ENCODE measurements around the gene NACC2. TPM values are rescaled to one million over a fixed set of nuclear protein-coding genes. Genes with fewer than 3 reads are reported as not detected.

Gene NACC2
- total RNA-seq, 1 donor from 2014 or later, result 9.6 TPM

GRCh38 chr9:136118320-136119060 lies 23.4 kb upstream of the NACC2 start, which contains the start of gene TMEM250:
Gene TMEM250, minus strand, starts transcription at chr9:136118875. Its CDS starts 1,975 bp downstream, at chr9:136116900.
- Mint-ChIP-seq H3K36me3 (ENCODE audit: low read depth, unreplicated experiment) (no peaks in the 10 kb centered on the region), H3K9me3 (ENCODE audit: unreplicated experiment) (no peaks in the 10 kb centered on the region), H3K4me1 (ENCODE audit: unreplicated experiment) (no peaks in the 10 kb centered on the region), H3K4me3 (ENCODE audit: unreplicated experiment) (peak within 1 kb of the TSS; percentile 90), H3K27me3 (ENCODE audit: unreplicated experiment) (peaks cover 2% of the 10 kb centered on the region), H3K27ac (ENCODE audit: unreplicated experiment) (no peak within 1 kb of the TSS)
- TF ChIP-seq, protein P1, sequence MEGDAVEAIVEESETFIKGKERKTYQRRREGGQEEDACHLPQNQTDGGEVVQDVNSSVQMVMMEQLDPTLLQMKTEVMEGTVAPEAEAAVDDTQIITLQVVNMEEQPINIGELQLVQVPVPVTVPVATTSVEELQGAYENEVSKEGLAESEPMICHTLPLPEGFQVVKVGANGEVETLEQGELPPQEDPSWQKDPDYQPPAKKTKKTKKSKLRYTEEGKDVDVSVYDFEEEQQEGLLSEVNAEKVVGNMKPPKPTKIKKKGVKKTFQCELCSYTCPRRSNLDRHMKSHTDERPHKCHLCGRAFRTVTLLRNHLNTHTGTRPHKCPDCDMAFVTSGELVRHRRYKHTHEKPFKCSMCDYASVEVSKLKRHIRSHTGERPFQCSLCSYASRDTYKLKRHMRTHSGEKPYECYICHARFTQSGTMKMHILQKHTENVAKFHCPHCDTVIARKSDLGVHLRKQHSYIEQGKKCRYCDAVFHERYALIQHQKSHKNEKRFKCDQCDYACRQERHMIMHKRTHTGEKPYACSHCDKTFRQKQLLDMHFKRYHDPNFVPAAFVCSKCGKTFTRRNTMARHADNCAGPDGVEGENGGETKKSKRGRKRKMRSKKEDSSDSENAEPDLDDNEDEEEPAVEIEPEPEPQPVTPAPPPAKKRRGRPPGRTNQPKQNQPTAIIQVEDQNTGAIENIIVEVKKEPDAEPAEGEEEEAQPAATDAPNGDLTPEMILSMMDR (IDR thresholded peaks at IDR 0.05; ENCODE audit: unreplicated experiment), result peak; percentile 8
- DNase-seq (ENCODE audit: low spot score), result peak; percentile 97

GRCh38 chr9:136117916-136118319 lies 22.8 kb upstream of the NACC2 start:
- H3K27me3 Mint-ChIP-seq (ENCODE audit: unreplicated experiment), result peaks cover 2% of the 10 kb centered on the region
- H3K9me3 Mint-ChIP-seq (ENCODE audit: unreplicated experiment), result no peaks in the 10 kb centered on the region
- H3K4me3 Mint-ChIP-seq (ENCODE audit: unreplicated experiment), result peak overlapping the region; percentile 90
- DNase-seq (ENCODE audit: low spot score), result peak; percentile 54
- no peak overlapping the region for H3K27ac Mint-ChIP-seq (ENCODE audit: unreplicated experiment)
- TF ChIP-seq, protein P1 (IDR thresholded peaks at IDR 0.05; ENCODE audit: unreplicated experiment), result no peak
- no peaks in the 10 kb centered on the region for H3K4me1 Mint-ChIP-seq (ENCODE audit: unreplicated experiment)
- no peaks in the 10 kb centered on the region for H3K36me3 Mint-ChIP-seq (ENCODE audit: low read depth, unreplicated experiment)

DNA sequence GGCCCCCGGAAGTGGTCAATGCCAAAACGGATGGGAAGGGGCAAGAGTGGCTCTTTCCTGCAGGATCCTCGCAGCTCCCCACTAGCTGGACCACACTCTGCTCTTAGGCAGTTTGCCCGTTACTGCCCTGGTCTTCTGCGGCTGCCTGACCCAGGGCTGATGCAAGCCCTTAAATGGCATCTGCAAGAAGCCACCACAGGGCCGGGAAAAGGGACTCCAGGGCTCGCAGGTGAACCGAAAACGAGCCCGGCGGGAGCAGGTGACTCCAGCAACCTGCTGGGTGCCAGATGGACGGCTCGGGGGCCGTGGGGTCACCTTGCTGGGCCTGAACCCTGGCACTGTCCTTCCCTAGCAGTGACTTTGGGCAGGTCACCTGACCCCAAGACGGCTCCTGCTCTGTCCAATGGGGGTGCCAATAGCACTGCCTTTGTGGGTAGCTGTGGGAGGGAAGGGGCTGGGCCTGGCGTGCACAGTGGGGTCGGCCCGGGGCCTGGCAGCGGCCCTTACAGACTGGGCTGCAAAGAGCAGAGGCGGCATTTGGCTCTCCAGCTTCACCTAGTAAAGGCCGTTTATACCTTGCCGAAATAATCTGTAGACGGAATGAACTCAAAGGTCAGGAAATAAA lies 22.3 kb upstream of the NACC2 start:
- Mint-ChIP-seq H3K4me1 (ENCODE audit: unreplicated experiment) (no peaks in the 10 kb centered on the region), H3K4me3 (ENCODE audit: unreplicated experiment) (peak overlapping the region; percentile 90), H3K27ac (ENCODE audit: unreplicated experiment) (no peak overlapping the region), H3K36me3 (ENCODE audit: low read depth, unreplicated experiment) (no peaks in the 10 kb centered on the region), H3K9me3 (ENCODE audit: unreplicated experiment) (no peaks in the 10 kb centered on the region), H3K27me3 (ENCODE audit: unreplicated experiment) (peaks cover 2% of the 10 kb centered on the region)
- no peak for DNase-seq (ENCODE audit: low spot score)
- TF ChIP-seq, protein P1 (IDR thresholded peaks at IDR 0.05; ENCODE audit: unreplicated experiment), result no peak

- H3K27ac Mint-ChIP-seq (ENCODE audit: unreplicated experiment), result no peak overlapping the region
- H3K36me3 Mint-ChIP-seq (ENCODE audit: low read depth, unreplicated experiment), result no peaks in the 10 kb centered on the region
- H3K4me3 Mint-ChIP-seq (ENCODE audit: unreplicated experiment), result no peak overlapping the region
- H3K9me3 Mint-ChIP-seq (ENCODE audit: unreplicated experiment), result no peaks in the 10 kb centered on the region
- DNase-seq (ENCODE audit: low spot score), result no peak
- H3K4me1 Mint-ChIP-seq (ENCODE audit: unreplicated experiment), result no peaks in the 10 kb centered on the region
- TF ChIP-seq, protein P1 (IDR thresholded peaks at IDR 0.05; ENCODE audit: unreplicated experiment), result no peak
- peaks cover 2% of the 10 kb centered on the region for H3K27me3 Mint-ChIP-seq (ENCODE audit: unreplicated experiment)
Measured at GRCh38 chr9:136116360-136117098, 21.4 kb upstream of the NACC2 start.

Measured in endothelial cell (in vitro differentiated cells).